NT2/D1 (cell line): ENCODE measurements around the gene KCNK7.

Experiments
- DNase-seq: peaks from one replicate; pipeline ENCODE4 v3.0.0-alpha.2; 2011; ENCODE audit warnings: low read depth, low spot score
- H3K27me3 ChIP-seq: 2 replicates; pipeline ENCODE4 v1.6.0; 2011; ENCODE audit warnings: mild to moderate bottlenecking; ENCODE audit not compliant: insufficient read length, insufficient read depth
- H3K36me3 ChIP-seq: 2 replicates; pipeline ENCODE4 v1.6.1; 2011; ENCODE audit warnings: mild to moderate bottlenecking, low read length, mixed read lengths; ENCODE audit not compliant: insufficient read depth, insufficient read length
- H3K4me1 ChIP-seq: 2 replicates; pipeline ENCODE4 v1.5.1; 2011; ENCODE audit not compliant: insufficient read depth, insufficient read length
- H3K4me3 ChIP-seq: 2 replicates; pipeline ENCODE4 v1.5.1; 2011; ENCODE audit warnings: low read depth; ENCODE audit not compliant: insufficient read length
- H3K9ac ChIP-seq: 2 replicates; pipeline ENCODE4 v1.6.0; 2011; ENCODE audit warnings: low read depth; ENCODE audit not compliant: insufficient read length
- H3K9me3 ChIP-seq: 2 replicates; pipeline ENCODE4 v1.5.1; 2011; ENCODE audit warnings: mild to moderate bottlenecking, low read length; ENCODE audit not compliant: insufficient read depth
- SUZ12 ChIP-seq: IDR thresholded peaks from 2 replicates; pipeline ENCODE4 v1.6.1; 2011; ENCODE audit not compliant: insufficient read length, insufficient read depth; ENCODE audit errors: extremely low read depth
- YY1 ChIP-seq: IDR thresholded peaks from 2 replicates; pipeline ENCODE4 v1.6.1; 2011; ENCODE audit not compliant: insufficient read length, insufficient read depth
- ZNF274 ChIP-seq: IDR thresholded peaks from 2 replicates; pipeline ENCODE4 v1.6.1; 2011; ENCODE audit warnings: mild to moderate bottlenecking, low read depth, low read length

Gene KCNK7

DNA sequence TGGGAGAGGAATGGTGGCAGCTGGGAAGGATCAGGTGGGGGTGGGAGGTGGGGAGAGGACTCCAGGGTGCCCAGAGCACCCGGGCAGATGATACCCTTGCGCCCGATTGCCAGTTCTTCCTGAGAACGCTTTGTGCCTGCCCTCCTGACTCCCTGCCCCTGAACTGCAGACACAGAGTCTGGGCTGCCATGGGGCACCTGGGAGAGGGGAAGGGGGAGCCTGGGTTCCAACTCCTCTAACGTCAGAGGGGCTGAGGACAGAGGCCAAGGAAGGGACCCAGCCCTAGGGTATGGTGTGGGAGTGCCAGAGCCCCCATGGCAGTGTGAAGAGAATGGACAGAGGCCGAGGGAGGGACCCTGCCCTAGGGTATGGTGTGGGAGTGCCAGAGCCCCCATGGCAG is 920 bp upstream of the KCNK7 start:
- no peak for DNase-seq
- H3K36me3 ChIP-seq = peaks cover 46% of the 10 kb centered on the region
- H3K9me3 ChIP-seq = no peaks in the 10 kb centered on the region
- H3K4me3 ChIP-seq = no peak overlapping the region
- no peak overlapping the region for H3K9ac ChIP-seq
- peaks cover 5% of the 10 kb centered on the region for H3K27me3 ChIP-seq
- H3K4me1 ChIP-seq = peaks cover 17% of the 10 kb centered on the region
- TF ChIP-seq YY1 (no peak), ZNF274 (no peak), SUZ12 (no peak)

- no peak overlapping the region for H3K9ac ChIP-seq
- H3K27me3 ChIP-seq = peaks cover 5% of the 10 kb centered on the region
- DNase-seq = no peak
- H3K36me3 ChIP-seq = peaks cover 46% of the 10 kb centered on the region
- peaks cover 23% of the 10 kb centered on the region for H3K4me1 ChIP-seq
- H3K9me3 ChIP-seq = no peaks in the 10 kb centered on the region
- TF ChIP-seq YY1 = no peak
- H3K4me3 ChIP-seq = no peak overlapping the region
Measured at GRCh38 chr11:65595131-65595530, 469 bp downstream of the KCNK7 start.

GRCh38 chr11:65593518-65594414 is 1.8 kb downstream of the KCNK7 start:
- H3K4me3 ChIP-seq = no peak overlapping the region
- no peaks in the 10 kb centered on the region for H3K9me3 ChIP-seq
- no peak for DNase-seq
- peaks cover 5% of the 10 kb centered on the region for H3K27me3 ChIP-seq
- TF ChIP-seq ZNF274 = no peak
- TF ChIP-seq SUZ12 = no peak
- no peak for TF ChIP-seq YY1
- H3K4me1 ChIP-seq = peaks cover 30% of the 10 kb centered on the region
- H3K9ac ChIP-seq = no peak overlapping the region
- peaks cover 36% of the 10 kb centered on the region for H3K36me3 ChIP-seq

- Histone ChIP-seq H3K9ac (peak overlapping the region; percentile 24), H3K9me3 (no peaks in the 10 kb centered on the region), H3K27me3 (peaks cover 5% of the 10 kb centered on the region), H3K36me3 (peaks cover 29% of the 10 kb centered on the region), H3K4me3 (no peak overlapping the region), H3K4me1 (peaks cover 38% of the 10 kb centered on the region)
- DNase-seq = no peak
- no peak for TF ChIP-seq YY1
- TF ChIP-seq SUZ12 = no peak
- TF ChIP-seq ZNF274 = no peak
Measured at GRCh38 chr11:65592858-65593517, 2.6 kb downstream of the KCNK7 start.

DNA sequence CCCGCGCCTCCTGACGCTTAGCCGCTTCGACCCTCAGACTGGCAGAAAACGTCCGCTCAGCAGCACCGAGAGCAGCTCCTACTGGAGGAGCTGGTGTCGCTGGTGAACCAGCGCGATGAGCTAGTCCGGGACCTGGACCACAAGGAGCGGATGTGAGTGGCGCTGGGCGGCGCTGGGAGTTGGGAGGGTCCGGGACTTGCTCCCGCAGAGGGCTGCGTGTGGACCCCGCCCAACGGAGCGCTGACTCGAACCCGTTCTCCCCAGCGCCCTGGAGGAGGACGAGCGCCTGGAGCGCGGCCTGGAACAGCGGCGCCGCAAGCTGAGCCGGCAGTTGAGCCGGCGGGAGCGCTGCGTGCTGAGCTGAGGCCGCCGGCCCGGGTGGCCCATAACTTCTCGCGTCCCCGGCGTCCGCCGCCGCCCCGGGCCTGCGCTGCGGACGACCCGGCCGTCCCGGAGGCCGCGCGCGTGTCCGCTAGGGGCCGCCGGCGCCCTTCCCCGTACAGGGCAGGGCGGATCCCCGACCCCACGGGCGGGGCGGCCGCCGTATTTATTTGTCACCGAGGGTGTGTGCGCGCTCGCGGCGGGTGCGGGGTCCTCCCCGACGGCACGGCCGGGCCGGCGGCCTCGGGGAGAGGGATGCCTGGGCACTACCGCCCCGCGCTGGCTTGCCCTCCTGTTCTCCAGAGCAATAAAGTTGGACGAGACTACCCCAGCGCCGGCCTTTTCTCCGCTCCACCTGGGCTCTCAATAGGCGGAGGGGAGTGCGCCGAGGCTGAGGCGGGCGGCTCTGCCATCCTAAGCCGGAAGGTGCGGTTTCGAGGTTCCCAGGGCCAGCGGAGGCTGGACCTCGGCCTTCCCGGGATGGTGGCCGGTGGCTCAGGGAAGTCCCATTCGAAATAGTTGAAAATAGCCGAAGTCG is 3.4 kb downstream of the KCNK7 start:
- peak; percentile 75 for DNase-seq
- Histone ChIP-seq H3K9ac (peak overlapping the region; percentile 84), H3K9me3 (no peaks in the 10 kb centered on the region), H3K4me3 (peak overlapping the region; percentile 22), H3K4me1 (peaks cover 46% of the 10 kb centered on the region), H3K27me3 (peaks cover 5% of the 10 kb centered on the region), H3K36me3 (peaks cover 22% of the 10 kb centered on the region)
- TF ChIP-seq SUZ12 (no peak), ZNF274 (no peak), YY1 (no peak)

GRCh38 chr11:65590240-65590738 is 5.3 kb downstream of the KCNK7 start:
- Histone ChIP-seq H3K4me3 (no peak overlapping the region), H3K9ac (no peak overlapping the region), H3K27me3 (peaks cover 5% of the 10 kb centered on the region), H3K4me1 (peaks cover 42% of the 10 kb centered on the region), H3K36me3 (peaks cover 18% of the 10 kb centered on the region), H3K9me3 (no peaks in the 10 kb centered on the region)
- no peak for DNase-seq
- no peak for TF ChIP-seq ZNF274
- no peak for TF ChIP-seq YY1
- no peak for TF ChIP-seq SUZ12
